ENCODE data around the gene DSCAM.

The DSCAM gene

DNA sequence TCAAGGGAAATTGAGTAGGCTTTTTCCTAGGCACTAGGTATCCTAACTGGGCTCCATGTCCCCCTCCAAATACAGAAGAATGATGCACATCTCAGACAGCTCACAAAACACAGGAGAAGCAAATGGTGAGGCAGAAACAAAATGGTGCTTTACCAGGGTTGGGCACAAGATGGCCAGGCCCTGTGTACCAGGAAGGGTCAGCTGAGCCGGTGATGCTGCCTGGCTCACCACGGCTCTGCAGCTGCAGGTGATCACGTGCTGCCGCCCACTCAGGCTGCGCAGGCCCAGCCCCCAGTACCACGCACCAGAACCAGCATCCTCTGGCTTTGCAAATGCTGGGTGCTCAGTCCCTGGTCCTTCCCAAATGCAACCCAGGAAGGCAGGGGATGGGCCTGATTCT lies 993 bp upstream of the DSCAM start:
- H4K20me1 ChIP-seq (ENCODE audit: low read depth, low read length): no peaks in the 10 kb centered on the region
- no peak overlapping the region for H3K4me2 ChIP-seq (ENCODE audit: low read depth, low read length, poor library complexity, severe bottlenecking)
- H2AFZ ChIP-seq (ENCODE audit: low read depth, low read length, severe bottlenecking): no peak overlapping the region
- no peaks in the 10 kb centered on the region for H3K79me2 ChIP-seq (ENCODE audit: insufficient read depth, low read length)
- no peaks in the 10 kb centered on the region for H3K9me3 ChIP-seq (ENCODE audit: insufficient read depth, low read length)
- no peaks in the 10 kb centered on the region for H3F3A ChIP-seq (ENCODE audit: insufficient read depth)
- no peaks in the 10 kb centered on the region for H3K36me3 ChIP-seq (ENCODE audit: low read length)
- no peaks in the 10 kb centered on the region for H3K27me3 ChIP-seq (ENCODE audit: low read length)
- TF ChIP-seq, protein P1, sequence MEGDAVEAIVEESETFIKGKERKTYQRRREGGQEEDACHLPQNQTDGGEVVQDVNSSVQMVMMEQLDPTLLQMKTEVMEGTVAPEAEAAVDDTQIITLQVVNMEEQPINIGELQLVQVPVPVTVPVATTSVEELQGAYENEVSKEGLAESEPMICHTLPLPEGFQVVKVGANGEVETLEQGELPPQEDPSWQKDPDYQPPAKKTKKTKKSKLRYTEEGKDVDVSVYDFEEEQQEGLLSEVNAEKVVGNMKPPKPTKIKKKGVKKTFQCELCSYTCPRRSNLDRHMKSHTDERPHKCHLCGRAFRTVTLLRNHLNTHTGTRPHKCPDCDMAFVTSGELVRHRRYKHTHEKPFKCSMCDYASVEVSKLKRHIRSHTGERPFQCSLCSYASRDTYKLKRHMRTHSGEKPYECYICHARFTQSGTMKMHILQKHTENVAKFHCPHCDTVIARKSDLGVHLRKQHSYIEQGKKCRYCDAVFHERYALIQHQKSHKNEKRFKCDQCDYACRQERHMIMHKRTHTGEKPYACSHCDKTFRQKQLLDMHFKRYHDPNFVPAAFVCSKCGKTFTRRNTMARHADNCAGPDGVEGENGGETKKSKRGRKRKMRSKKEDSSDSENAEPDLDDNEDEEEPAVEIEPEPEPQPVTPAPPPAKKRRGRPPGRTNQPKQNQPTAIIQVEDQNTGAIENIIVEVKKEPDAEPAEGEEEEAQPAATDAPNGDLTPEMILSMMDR (IDR thresholded peaks at IDR 0.05; ENCODE audit: insufficient read depth, low read length, poor library complexity, severe bottlenecking): no peak
- TF ChIP-seq EZH2phosphoT487 (conservative IDR thresholded peaks at IDR 0.05; ENCODE audit: low read length): no peak
- no peak overlapping the region for H3K4me3 ChIP-seq (ENCODE audit: insufficient read depth, low read length, poor library complexity, severe bottlenecking)
- H3K9ac ChIP-seq (ENCODE audit: low read length): no peak overlapping the region
- no peak overlapping the region for H3K27ac ChIP-seq (ENCODE audit: low read depth, low read length)
- H3K9me2 ChIP-seq (replicated peaks; ENCODE audit: insufficient read depth, low read length): no peaks in the 10 kb centered on the region

DNA sequence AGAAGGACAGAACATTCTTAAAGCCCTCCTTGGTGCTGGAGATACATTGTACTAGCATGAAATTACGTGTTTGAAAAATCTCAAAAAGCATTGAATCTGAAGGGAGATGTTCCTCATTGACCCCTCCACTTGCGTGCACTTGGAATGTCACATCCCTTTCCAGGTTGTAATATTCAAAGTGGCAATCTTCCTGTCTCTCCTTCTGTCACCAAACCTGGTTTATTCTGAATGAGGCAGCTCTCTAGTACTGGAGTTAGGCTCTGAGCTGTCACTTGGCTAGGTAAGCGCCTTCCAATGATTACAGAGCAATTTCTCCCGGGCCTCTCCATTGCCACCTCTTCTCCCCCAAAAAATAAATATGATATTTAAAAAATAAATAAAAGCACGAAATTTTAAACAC lies 855 bp downstream of the DSCAM start:
- Histone ChIP-seq H3K27me3 (ENCODE audit: low read length) (no peaks in the 10 kb centered on the region), H3K27ac (ENCODE audit: low read depth, low read length) (no peak overlapping the region), H3K9ac (ENCODE audit: low read length) (no peak overlapping the region), H3K9me3 (ENCODE audit: insufficient read depth, low read length) (no peaks in the 10 kb centered on the region), H3K9me2 (replicated peaks; ENCODE audit: insufficient read depth, low read length) (no peaks in the 10 kb centered on the region), H3K4me3 (ENCODE audit: insufficient read depth, low read length, poor library complexity, severe bottlenecking) (no peak overlapping the region), H3K4me2 (ENCODE audit: low read depth, low read length, poor library complexity, severe bottlenecking) (no peak overlapping the region), H3K36me3 (ENCODE audit: low read length) (no peaks in the 10 kb centered on the region), H2AFZ (ENCODE audit: low read depth, low read length, severe bottlenecking) (no peak overlapping the region), H3F3A (ENCODE audit: insufficient read depth) (no peaks in the 10 kb centered on the region), H3K79me2 (ENCODE audit: insufficient read depth, low read length) (no peaks in the 10 kb centered on the region), H4K20me1 (ENCODE audit: low read depth, low read length) (no peaks in the 10 kb centered on the region)
- TF ChIP-seq, protein P1 (IDR thresholded peaks at IDR 0.05; ENCODE audit: insufficient read depth, low read length, poor library complexity, severe bottlenecking): no peak
- TF ChIP-seq EZH2phosphoT487 (conservative IDR thresholded peaks at IDR 0.05; ENCODE audit: low read length): no peak

DNA sequence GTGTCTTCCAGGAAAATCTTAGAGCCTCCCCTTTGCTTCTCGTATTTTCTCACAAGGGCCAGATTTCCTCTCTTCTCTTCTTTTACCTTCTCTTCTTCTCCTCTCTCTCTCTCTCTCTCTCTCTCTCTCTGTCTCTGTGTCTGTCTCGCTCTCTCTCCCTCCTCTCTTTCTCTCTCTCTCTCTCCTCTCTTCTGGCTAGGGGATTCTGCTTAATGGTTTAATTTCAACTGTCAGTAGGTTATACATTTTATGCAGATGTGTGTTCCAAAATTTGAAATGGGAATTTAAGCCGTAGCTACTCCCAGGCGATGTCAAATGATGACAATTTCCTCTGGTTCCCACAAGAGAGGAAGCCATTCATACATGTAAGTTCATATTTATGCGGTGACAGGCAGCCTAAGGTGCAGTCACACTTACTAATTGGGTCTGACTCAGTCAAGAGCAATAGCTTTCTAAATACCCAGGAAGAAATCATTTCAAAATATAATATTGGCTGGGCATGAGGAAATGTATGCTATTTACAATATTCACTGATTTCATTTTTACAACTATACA lies 1.4 kb downstream of the DSCAM start:
- Histone ChIP-seq H3K9ac (ENCODE audit: low read length) (no peak overlapping the region), H3K9me2 (replicated peaks; ENCODE audit: insufficient read depth, low read length) (no peaks in the 10 kb centered on the region), H3K9me3 (ENCODE audit: insufficient read depth, low read length) (no peaks in the 10 kb centered on the region), H3F3A (ENCODE audit: insufficient read depth) (no peaks in the 10 kb centered on the region), H4K20me1 (ENCODE audit: low read depth, low read length) (no peaks in the 10 kb centered on the region), H3K4me2 (ENCODE audit: low read depth, low read length, poor library complexity, severe bottlenecking) (no peak overlapping the region), H3K27ac (ENCODE audit: low read depth, low read length) (no peak overlapping the region), H3K4me3 (ENCODE audit: insufficient read depth, low read length, poor library complexity, severe bottlenecking) (no peak overlapping the region), H3K27me3 (ENCODE audit: low read length) (no peaks in the 10 kb centered on the region), H3K79me2 (ENCODE audit: insufficient read depth, low read length) (no peaks in the 10 kb centered on the region), H2AFZ (ENCODE audit: low read depth, low read length, severe bottlenecking) (no peak overlapping the region), H3K36me3 (ENCODE audit: low read length) (no peaks in the 10 kb centered on the region)
- TF ChIP-seq EZH2phosphoT487 (conservative IDR thresholded peaks at IDR 0.05; ENCODE audit: low read length): no peak
- TF ChIP-seq, protein P1 (IDR thresholded peaks at IDR 0.05; ENCODE audit: insufficient read depth, low read length, poor library complexity, severe bottlenecking): no peak

Measured in SU-DHL-6 (cell line).